Fibroblast of lung (primary cell): ENCODE data around the gene ASH1L. TPM values are rescaled to one million over a fixed set of nuclear protein-coding genes. Genes with fewer than 3 reads are reported as not detected.
"Not testable (repeated sequence)": the region's sequence is repeated elsewhere in the genome, so short reads cannot be mapped to it uniquely, and the experiment has no call there.

Experiments used
- DNase-seq, 2 donors: peaks; one replicate each; pipeline versions ENCODE4 v3.0.0 to v3.0.0-alpha.2; 2010; ENCODE audit warnings: low read depth in 2 of 2
- H2AFZ ChIP-seq: 2 replicates; pipeline ENCODE4 v1.5.1; 2012; ENCODE audit warnings: low read length, control low read depth, inconsistent platforms
- H3K27ac ChIP-seq: 2 replicates; pipeline ENCODE4 v1.5.1; 2011; ENCODE audit warnings: low read length, control low read depth; ENCODE audit not compliant: insufficient read depth
- H3K27me3 ChIP-seq: 2 replicates; pipeline ENCODE4 v1.5.1; 2011; ENCODE audit warnings: mild to moderate bottlenecking, low read length; ENCODE audit not compliant: control insufficient read depth, insufficient read depth
- H3K36me3 ChIP-seq: 2 replicates; pipeline ENCODE4 v1.5.1; 2011; ENCODE audit warnings: low read length; ENCODE audit not compliant: control insufficient read depth, insufficient read depth
- H3K4me1 ChIP-seq: 2 replicates; pipeline ENCODE4 v1.5.1; 2011; ENCODE audit warnings: low read length; ENCODE audit not compliant: control insufficient read depth, insufficient read depth; ENCODE audit errors: extremely low read depth
- H3K4me2 ChIP-seq: 2 replicates; pipeline ENCODE4 v1.5.1; 2011; ENCODE audit warnings: low read length, control low read depth; ENCODE audit not compliant: insufficient read depth; ENCODE audit errors: extremely low read depth
- H3K4me3 ChIP-seq, 4 experiments: fragments of 200-600 bp in 1 of 4; sonication (generic) in 1 of 4; replicated peaks in 1 of 4; 2 replicates each; pipeline ENCODE4 v1.5.1; 2011 to 2016; ENCODE audit warnings: low read length in 4 of 4, low read depth in 3 of 4, mild to moderate bottlenecking in 3 of 4, control low read depth in 2 of 4, inconsistent platforms in 1 of 4, mixed read lengths in 1 of 4; ENCODE audit not compliant: insufficient read depth in 1 of 4; ENCODE audit errors: control extremely low read depth in 1 of 4
- H3K79me2 ChIP-seq: 2 replicates; pipeline ENCODE4 v1.5.1; 2012; ENCODE audit warnings: mild to moderate bottlenecking, low read length, inconsistent platforms; ENCODE audit not compliant: control insufficient read depth, insufficient read depth
- H3K9ac ChIP-seq: 2 replicates; pipeline ENCODE4 v1.5.1; 2011; ENCODE audit warnings: mild to moderate bottlenecking, low read length, control low read depth; ENCODE audit not compliant: insufficient read depth
- H3K9me3 ChIP-seq: 2 replicates; pipeline ENCODE4 v1.5.1; 2012; ENCODE audit warnings: low read depth, low read length; ENCODE audit not compliant: control insufficient read depth, insufficient read depth
- H4K20me1 ChIP-seq: 2 replicates; pipeline ENCODE4 v1.5.1; 2011; ENCODE audit warnings: low read length; ENCODE audit not compliant: control insufficient read depth, insufficient read depth; ENCODE audit errors: extremely low read depth
- EZH2 ChIP-seq: IDR thresholded peaks from 2 replicates; pipeline ENCODE4 v1.5.1; 2012; ENCODE audit warnings: low read length, control low read depth, mild to moderate bottlenecking; ENCODE audit errors: missing control alignments
- polyA plus RNA-seq, 2 donors: library from polyadenylated mRNA; depleted of rRNA in 1 of 2; stranded (reverse) in 1 of 2; unstranded in 1 of 2; fragments of >200 nt; gene quantifications; 2 replicates each; pipeline ENCODE4 v1.2.1, GENCODE V29; 2011 to 2012; ENCODE audit warnings: missing spikeins in 1 of 2
- total RNA-seq: library from RNA; depleted of rRNA; stranded (reverse); fragments of >200 nt; gene quantifications from 2 replicates; pipeline ENCODE4 v1.2.1, GENCODE V29; 2014
- TF ChIP-seq, protein P1 (sequence below), 2 donors: IDR thresholded peaks in 1 of 2; conservative IDR thresholded peaks in 1 of 2; 1 replicate in 1 of 2; 2 replicates in 1 of 2; pipeline ENCODE4 v1.5.1; 2011 to 2012; ENCODE audit warnings: low read length in 2 of 2, control low read depth in 1 of 2, inconsistent platforms in 1 of 2, low read depth in 1 of 2, mild to moderate bottlenecking in 1 of 2

The ASH1L gene
- total and polyA plus RNA-seq, 2 donors (not counting 1 experiment from before 2014, with no cell fraction given), result 19.4 to 35.7 TPM

DNA sequence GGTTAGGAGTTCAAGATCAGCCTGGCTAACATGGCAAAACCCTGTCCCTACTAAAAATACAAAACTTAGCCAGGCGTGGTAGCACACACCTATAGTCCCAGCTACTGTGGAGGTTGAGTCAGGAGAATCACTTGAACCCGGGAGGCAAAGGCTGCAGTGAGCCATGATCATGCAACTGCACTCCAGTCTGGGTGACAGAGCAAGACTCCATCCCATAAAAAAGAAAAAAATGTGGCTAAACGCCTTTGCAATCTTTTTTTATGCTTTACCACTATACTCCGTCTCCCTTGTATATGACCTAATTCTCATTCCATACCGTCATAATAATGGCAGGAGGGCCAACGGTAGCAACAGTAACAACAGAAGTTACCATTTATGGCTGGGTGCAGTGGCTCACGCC, 109.5 kb downstream of the ASH1L start:
- Histone ChIP-seq H3K4me2 (no peak overlapping the region), H3K4me1 (no peaks in the 10 kb centered on the region), H3K27ac (no peak overlapping the region), H3K4me3 (no peak overlapping the region), H3K79me2 (no peaks in the 10 kb centered on the region), H2AFZ (no peak overlapping the region), H3K27me3 (no peaks in the 10 kb centered on the region), H3K36me3 (no peaks in the 10 kb centered on the region), H3K9me3 (no peaks in the 10 kb centered on the region), H3K9ac (no peak overlapping the region), H4K20me1 (no peaks in the 10 kb centered on the region)
- TF ChIP-seq, protein P1, sequence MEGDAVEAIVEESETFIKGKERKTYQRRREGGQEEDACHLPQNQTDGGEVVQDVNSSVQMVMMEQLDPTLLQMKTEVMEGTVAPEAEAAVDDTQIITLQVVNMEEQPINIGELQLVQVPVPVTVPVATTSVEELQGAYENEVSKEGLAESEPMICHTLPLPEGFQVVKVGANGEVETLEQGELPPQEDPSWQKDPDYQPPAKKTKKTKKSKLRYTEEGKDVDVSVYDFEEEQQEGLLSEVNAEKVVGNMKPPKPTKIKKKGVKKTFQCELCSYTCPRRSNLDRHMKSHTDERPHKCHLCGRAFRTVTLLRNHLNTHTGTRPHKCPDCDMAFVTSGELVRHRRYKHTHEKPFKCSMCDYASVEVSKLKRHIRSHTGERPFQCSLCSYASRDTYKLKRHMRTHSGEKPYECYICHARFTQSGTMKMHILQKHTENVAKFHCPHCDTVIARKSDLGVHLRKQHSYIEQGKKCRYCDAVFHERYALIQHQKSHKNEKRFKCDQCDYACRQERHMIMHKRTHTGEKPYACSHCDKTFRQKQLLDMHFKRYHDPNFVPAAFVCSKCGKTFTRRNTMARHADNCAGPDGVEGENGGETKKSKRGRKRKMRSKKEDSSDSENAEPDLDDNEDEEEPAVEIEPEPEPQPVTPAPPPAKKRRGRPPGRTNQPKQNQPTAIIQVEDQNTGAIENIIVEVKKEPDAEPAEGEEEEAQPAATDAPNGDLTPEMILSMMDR (conservative IDR thresholded peaks at IDR 0.05 in 1 of 2, IDR thresholded peaks at IDR 0.05 in 1 of 2; ENCODE audit: low read depth in 1 of 2, low read length in 2 of 2), result no peak
- TF ChIP-seq EZH2, result no peak
- DNase-seq, result no peak

DNA sequence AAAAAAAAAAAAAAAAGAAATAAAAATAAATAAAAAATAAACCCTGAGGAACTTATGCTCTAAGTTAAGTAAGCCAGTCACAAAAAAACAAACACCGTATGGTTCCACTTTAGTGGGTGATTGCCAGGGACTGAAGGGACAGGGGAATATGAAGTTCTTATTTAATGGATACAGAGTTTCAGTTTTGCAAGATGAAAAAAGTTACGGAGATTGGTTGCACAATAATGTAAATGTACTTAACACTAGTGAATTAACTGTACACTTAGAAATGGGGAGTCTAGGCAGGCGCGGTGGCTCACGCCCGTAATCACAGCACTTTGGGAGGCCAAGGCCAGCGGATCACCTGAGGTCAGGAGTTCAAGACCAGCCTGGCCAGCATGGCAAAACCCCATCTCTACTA, 111.4 kb downstream of the ASH1L start:
- H3K9ac ChIP-seq, result no peak overlapping the region
- H3K27ac ChIP-seq, result no peak overlapping the region
- H3K9me3 ChIP-seq, result no peaks in the 10 kb centered on the region
- H3K4me1 ChIP-seq, result no peaks in the 10 kb centered on the region
- H3K27me3 ChIP-seq, result no peaks in the 10 kb centered on the region
- no peak overlapping the region for H3K4me3 ChIP-seq
- H3K4me2 ChIP-seq, result no peak overlapping the region
- H3K36me3 ChIP-seq, result no peaks in the 10 kb centered on the region
- H2AFZ ChIP-seq, result no peak overlapping the region
- no peaks in the 10 kb centered on the region for H4K20me1 ChIP-seq
- H3K79me2 ChIP-seq, result no peaks in the 10 kb centered on the region
- TF ChIP-seq, protein P1 (conservative IDR thresholded peaks at IDR 0.05 in 1 of 2, IDR thresholded peaks at IDR 0.05 in 1 of 2; ENCODE audit: low read depth in 1 of 2, low read length in 2 of 2), result no peak
- TF ChIP-seq EZH2, result no peak
- DNase-seq, result no peak

DNA sequence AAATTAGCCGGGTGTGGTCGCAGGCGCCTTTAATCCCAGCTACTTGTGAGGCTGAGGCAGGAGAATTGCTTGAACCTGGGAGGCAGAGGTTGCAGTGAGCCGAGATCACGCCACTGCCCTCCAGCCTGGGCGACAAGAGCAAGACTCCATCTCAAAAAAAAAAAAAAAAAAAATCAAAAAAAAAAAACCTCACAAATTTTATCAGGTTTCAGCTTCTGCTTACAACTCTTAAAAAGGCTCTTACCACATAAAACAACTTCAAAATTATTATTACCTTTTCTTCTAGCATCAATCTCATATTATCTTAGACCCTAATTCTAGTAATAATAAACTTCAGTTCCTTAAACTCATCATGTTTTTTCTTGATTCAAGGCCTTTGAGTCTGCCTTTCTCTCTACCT, 120.2 kb downstream of the ASH1L start:
- not testable (repeated sequence) for H3K79me2 ChIP-seq, H3K36me3 ChIP-seq, H3K4me2 ChIP-seq, H3K4me3 ChIP-seq, H3K4me1 ChIP-seq, H4K20me1 ChIP-seq, H3K27ac ChIP-seq, H3K9me3 ChIP-seq, H3K27me3 ChIP-seq, DNase-seq, H3K9ac ChIP-seq, H2AFZ ChIP-seq

DNA sequence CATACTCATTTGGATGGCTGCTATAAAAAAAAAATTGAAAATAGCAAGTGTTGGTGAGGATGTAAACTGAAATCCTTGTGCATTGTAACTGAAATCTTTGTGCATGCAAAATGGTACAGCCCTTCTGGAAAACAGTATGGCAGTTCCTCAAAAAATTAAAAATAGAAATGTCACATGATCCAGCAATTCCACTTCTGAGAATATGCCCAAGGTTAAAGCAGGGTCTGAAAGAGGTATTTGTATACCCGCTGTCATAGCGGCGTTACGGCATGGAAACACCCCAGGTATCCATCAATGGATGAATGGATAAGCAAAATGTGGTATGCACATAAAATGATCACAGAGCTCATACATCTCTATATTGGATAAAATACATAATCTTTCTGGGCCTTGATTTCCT, 125.2 kb downstream of the ASH1L start:
- no peak for TF ChIP-seq EZH2
- TF ChIP-seq, protein P1 (conservative IDR thresholded peaks at IDR 0.05 in 1 of 2, IDR thresholded peaks at IDR 0.05 in 1 of 2; ENCODE audit: low read depth in 1 of 2, low read length in 2 of 2), result no peak
- no peak overlapping the region for H2AFZ ChIP-seq
- H3K9ac ChIP-seq, result no peak overlapping the region
- no peak overlapping the region for H3K4me2 ChIP-seq
- no peak for DNase-seq
- H3K79me2 ChIP-seq, result no peaks in the 10 kb centered on the region
- H3K9me3 ChIP-seq, result no peaks in the 10 kb centered on the region
- no peaks in the 10 kb centered on the region for H3K4me1 ChIP-seq
- no peaks in the 10 kb centered on the region for H3K27me3 ChIP-seq
- no peak overlapping the region for H3K4me3 ChIP-seq
- no peak overlapping the region for H3K27ac ChIP-seq
- H4K20me1 ChIP-seq, result no peaks in the 10 kb centered on the region
- H3K36me3 ChIP-seq, result peaks cover 4% of the 10 kb centered on the region

DNA sequence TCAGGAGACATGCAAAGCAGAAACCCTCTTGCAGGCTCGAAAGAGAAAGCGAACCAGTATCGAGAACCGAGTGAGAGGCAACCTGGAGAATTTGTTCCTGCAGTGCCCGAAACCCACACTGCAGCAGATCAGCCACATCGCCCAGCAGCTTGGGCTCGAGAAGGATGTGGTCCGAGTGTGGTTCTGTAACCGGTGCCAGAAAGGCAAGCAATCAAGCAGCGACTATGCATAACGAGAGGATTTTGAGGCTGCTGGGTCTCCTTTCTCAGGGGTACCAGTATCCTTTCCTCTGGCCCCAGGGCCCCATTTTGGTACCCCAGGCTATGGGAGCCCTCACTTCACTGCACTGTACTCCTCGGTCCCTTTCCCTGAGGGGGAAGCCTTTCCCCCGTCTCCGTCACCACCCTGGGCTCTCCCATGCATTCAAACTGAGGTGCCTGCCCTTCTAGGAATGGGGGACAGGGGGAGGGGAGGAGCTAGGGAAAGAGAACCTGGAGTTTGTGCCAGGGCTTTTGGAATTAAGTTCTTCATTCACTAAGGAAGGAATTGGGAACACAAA, 128.7 kb downstream of the ASH1L start:
- not testable (repeated sequence) for DNase-seq, H4K20me1 ChIP-seq, H3K9ac ChIP-seq, H3K4me3 ChIP-seq, H3K4me2 ChIP-seq, H2AFZ ChIP-seq, H3K27ac ChIP-seq, H3K9me3 ChIP-seq, H3K79me2 ChIP-seq, H3K4me1 ChIP-seq, H3K27me3 ChIP-seq, H3K36me3 ChIP-seq
